ENCODE measurements around the gene SUV39H1. TPM values are rescaled to one million over a fixed set of nuclear protein-coding genes. Genes with fewer than 3 reads are reported as not detected.
A peak's percentile ranks its signal among the peaks of the same experiment; 100 is the strongest.

SUV39H1 gene
- total RNA-seq, 1 donor from 2014 or later = 1.3 TPM

DNA sequence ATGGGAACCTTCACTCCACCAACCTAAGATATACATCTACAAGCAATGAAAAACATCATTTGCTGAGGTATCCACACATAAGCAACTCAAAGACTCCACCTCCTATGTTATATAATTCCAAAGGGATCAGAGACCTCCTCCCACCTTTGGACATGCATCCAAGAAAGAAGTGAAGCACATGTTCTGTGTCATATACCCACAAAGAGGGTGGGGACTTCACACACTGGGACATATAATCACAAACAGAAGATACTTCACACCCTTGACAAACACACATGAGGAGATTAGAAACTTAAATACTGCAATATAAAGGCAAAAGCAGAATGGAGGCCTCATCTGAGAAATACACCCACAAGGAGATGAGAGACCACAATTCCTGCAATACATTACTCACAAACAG, 25.4 kb downstream of the SUV39H1 start:
- FAIRE-seq (no peak), DNase-seq (ENCODE audit: low read depth) (no peak)
- TF ChIP-seq, protein P1, sequence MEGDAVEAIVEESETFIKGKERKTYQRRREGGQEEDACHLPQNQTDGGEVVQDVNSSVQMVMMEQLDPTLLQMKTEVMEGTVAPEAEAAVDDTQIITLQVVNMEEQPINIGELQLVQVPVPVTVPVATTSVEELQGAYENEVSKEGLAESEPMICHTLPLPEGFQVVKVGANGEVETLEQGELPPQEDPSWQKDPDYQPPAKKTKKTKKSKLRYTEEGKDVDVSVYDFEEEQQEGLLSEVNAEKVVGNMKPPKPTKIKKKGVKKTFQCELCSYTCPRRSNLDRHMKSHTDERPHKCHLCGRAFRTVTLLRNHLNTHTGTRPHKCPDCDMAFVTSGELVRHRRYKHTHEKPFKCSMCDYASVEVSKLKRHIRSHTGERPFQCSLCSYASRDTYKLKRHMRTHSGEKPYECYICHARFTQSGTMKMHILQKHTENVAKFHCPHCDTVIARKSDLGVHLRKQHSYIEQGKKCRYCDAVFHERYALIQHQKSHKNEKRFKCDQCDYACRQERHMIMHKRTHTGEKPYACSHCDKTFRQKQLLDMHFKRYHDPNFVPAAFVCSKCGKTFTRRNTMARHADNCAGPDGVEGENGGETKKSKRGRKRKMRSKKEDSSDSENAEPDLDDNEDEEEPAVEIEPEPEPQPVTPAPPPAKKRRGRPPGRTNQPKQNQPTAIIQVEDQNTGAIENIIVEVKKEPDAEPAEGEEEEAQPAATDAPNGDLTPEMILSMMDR (IDR thresholded peaks at IDR 0.05; ENCODE audit: insufficient read depth, low read length, severe bottlenecking) = no peak
- H3K4me3 ChIP-seq (ENCODE audit: low read depth, low read length) = no peak overlapping the region
- no peaks in the 10 kb centered on the region for H3K36me3 ChIP-seq (ENCODE audit: control insufficient read depth, insufficient read depth, low read length)
- no peaks in the 10 kb centered on the region for H3K27me3 ChIP-seq (ENCODE audit: control insufficient read depth, insufficient read depth, low read length)

DNA sequence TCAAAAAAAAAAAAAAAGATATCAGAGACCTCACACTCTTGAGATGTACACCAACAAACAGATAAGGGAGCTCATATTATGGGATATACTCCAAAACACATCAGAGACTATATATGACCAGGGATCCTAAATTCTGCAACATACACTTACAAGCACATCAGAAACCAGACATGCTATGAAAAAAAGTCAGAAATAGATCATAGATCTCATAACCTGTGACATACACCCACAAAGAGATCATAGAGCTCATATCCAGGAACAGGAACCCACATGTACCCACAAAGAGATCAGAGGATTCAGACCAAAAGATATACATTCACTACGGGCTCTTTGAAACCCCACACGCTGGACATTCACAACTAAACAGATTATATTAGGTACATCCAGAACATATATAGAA, 30.1 kb downstream of the SUV39H1 start:
- FAIRE-seq (no peak), DNase-seq (ENCODE audit: low read depth) (no peak)
- TF ChIP-seq, protein P1 (IDR thresholded peaks at IDR 0.05; ENCODE audit: insufficient read depth, low read length, severe bottlenecking) = no peak
- Histone ChIP-seq H3K27me3 (ENCODE audit: control insufficient read depth, insufficient read depth, low read length) (no peaks in the 10 kb centered on the region), H3K4me3 (ENCODE audit: low read depth, low read length) (no peak overlapping the region), H3K36me3 (ENCODE audit: control insufficient read depth, insufficient read depth, low read length) (no peaks in the 10 kb centered on the region)

DNA sequence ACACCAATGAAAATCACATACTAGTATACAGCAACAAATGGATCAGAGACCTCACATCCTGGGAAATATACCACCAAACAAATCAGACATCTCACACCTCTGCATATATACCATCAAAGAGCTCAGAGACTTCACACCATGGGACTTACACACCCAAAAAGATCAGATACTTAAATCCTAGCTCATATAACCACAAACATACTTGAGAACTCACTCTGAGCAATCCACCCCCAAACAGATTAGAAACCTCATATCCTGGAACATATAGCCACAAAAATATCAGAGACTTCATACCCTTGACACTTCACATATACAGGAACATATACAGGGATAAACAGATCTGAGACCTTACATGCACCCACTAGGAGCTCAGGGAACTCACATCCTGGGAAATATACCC, 32.1 kb downstream of the SUV39H1 start:
- DNase-seq (ENCODE audit: low read depth) (no peak), FAIRE-seq (no peak)
- no peak overlapping the region for H3K4me3 ChIP-seq (ENCODE audit: low read depth, low read length)
- H3K36me3 ChIP-seq (ENCODE audit: control insufficient read depth, insufficient read depth, low read length) = no peaks in the 10 kb centered on the region
- H3K27me3 ChIP-seq (ENCODE audit: control insufficient read depth, insufficient read depth, low read length) = no peaks in the 10 kb centered on the region
- TF ChIP-seq, protein P1 (IDR thresholded peaks at IDR 0.05; ENCODE audit: insufficient read depth, low read length, severe bottlenecking) = no peak

DNA sequence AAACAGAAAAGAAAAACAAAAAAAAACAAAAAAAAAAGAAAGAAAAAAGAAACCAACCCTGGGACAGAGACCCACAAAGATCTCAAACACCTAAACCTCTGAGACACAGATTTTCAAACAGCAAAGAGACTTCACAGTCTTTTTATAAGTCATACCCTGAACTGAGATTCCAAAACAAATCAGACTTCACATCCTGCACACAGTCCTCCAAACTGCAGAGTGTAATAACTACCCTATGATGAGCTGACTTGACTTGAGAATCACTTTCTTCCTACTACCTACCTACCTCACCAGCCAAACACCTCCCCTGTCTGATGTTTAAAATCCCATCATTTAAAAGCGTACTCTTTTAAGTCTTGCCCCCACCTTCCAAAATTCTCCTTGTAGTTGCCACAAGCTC, 39.8 kb downstream of the SUV39H1 start:
- H3K4me3 ChIP-seq (ENCODE audit: low read depth, low read length) = no peak overlapping the region
- FAIRE-seq = no peak
- TF ChIP-seq, protein P1 (IDR thresholded peaks at IDR 0.05; ENCODE audit: insufficient read depth, low read length, severe bottlenecking) = no peak
- no peaks in the 10 kb centered on the region for H3K27me3 ChIP-seq (ENCODE audit: control insufficient read depth, insufficient read depth, low read length)
- no peak for DNase-seq (ENCODE audit: low read depth)
- H3K36me3 ChIP-seq (ENCODE audit: control insufficient read depth, insufficient read depth, low read length) = no peaks in the 10 kb centered on the region

DNA sequence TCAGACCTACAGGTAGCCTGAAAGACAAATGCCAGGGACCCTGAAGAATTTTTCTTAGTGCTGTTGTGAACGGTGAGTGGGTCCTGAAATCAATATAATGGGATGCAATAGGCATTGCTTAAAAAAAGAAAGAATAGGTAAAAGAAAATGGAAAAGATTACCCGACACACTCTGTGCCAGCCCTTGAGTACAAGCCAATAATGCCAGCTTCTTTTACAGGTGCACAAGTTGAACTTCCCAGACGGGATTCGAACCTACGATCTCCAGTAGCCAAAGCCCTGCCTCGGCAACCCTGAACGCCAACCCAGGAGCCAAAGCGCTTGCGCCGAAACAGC, 40.3 kb downstream of the SUV39H1 start:
- Histone ChIP-seq H3K36me3 (ENCODE audit: control insufficient read depth, insufficient read depth, low read length) (no peaks in the 10 kb centered on the region), H3K27me3 (ENCODE audit: control insufficient read depth, insufficient read depth, low read length) (no peaks in the 10 kb centered on the region), H3K4me3 (ENCODE audit: low read depth, low read length) (no peak overlapping the region)
- TF ChIP-seq, protein P1 (IDR thresholded peaks at IDR 0.05; ENCODE audit: insufficient read depth, low read length, severe bottlenecking) = no peak
- FAIRE-seq = no peak
- no peak for DNase-seq (ENCODE audit: low read depth)

DNA sequence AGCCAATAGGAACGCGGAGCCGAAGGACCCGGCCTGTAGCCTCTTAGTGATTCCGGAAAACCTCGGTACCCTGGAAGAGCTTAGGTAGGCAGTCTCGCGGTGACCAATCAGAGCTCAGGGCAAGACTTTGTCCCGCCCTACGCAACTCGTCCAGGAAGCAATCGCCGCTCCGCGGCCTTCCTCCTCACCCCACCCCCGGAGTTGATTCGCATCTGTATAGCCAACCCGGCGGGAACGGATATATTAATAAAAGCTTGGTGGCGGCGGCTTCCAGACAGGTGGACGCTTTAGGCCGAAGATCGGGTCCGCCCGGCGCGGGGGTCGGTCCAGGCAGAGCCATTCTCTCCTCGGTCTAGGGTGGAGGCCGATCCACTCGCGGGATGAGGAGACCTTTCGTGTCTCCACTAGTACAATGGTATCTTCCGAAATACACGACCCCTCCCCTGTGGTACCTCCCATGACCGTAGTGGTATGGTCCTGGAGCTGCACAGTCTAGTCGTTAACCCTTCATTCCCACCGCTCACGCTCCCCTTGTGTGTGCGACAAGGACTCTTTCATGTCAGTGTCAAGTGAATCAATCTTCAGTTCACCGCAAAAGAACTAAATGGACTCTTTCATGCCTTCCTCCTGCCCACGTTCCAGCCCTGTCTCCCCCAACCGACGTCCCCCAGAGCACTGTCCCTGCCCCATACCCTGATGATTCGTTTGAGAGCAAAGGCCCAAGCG, 40.8 kb downstream of the SUV39H1 start:
- no peak for FAIRE-seq
- TF ChIP-seq, protein P1 (IDR thresholded peaks at IDR 0.05; ENCODE audit: insufficient read depth, low read length, severe bottlenecking) = no peak
- H3K27me3 ChIP-seq (ENCODE audit: control insufficient read depth, insufficient read depth, low read length) = no peaks in the 10 kb centered on the region
- DNase-seq (ENCODE audit: low read depth) = peak; percentile 93
- H3K36me3 ChIP-seq (ENCODE audit: control insufficient read depth, insufficient read depth, low read length) = no peaks in the 10 kb centered on the region
- peak overlapping the region; percentile 65 for H3K4me3 ChIP-seq (ENCODE audit: low read depth, low read length)
